RWPE2 (cell line): ENCODE data around the gene HIP1R.

Experiments
- ATAC-seq: fragments of 200-7000 bp; cut with Tn5 transposase; 3 replicates; pipeline ENCODE4 v1.9.1; 2021; ENCODE audit warnings: low read depth
- DNase-seq: peaks from one replicate; pipeline ENCODE4 v3.0.0-alpha.2; 2020; ENCODE audit warnings: low spot score
- H3K27ac ChIP-seq: fragments of 450-650 bp; 2 replicates; pipeline ENCODE4 v1.5.1; 2017; ENCODE audit warnings: mild to moderate bottlenecking; ENCODE audit not compliant: poor library complexity, severe bottlenecking
- H3K27me3 ChIP-seq: fragments of 250-450 bp; sonication (Bioruptor Pico); 2 replicates; pipeline ENCODE4 v1.5.1; 2021; ENCODE audit warnings: mild to moderate bottlenecking, moderate library complexity; ENCODE audit not compliant: insufficient read depth, poor library complexity, severe bottlenecking
- H3K36me3 ChIP-seq: fragments of 250-450 bp; sonication (Bioruptor Pico); 2 replicates; pipeline ENCODE4 v1.5.1; 2020; ENCODE audit warnings: low read depth, mild to moderate bottlenecking, moderate library complexity
- H3K4me1 ChIP-seq: fragments of 250-450 bp; sonication (Bioruptor Pico); 2 replicates; pipeline ENCODE4 v1.5.1; 2021; ENCODE audit warnings: mild to moderate bottlenecking, moderate library complexity; ENCODE audit not compliant: insufficient read depth, poor library complexity, severe bottlenecking
- H3K4me3 ChIP-seq: fragments of 250-450 bp; sonication (Bioruptor Pico); 2 replicates; pipeline ENCODE4 v1.5.1; 2021; ENCODE audit warnings: mild to moderate bottlenecking, moderate library complexity; ENCODE audit not compliant: severe bottlenecking
- H3K9me3 ChIP-seq: fragments of 250-450 bp; sonication (Bioruptor Pico); 2 replicates; pipeline ENCODE4 v1.5.1; 2021; ENCODE audit warnings: mild to moderate bottlenecking, moderate library complexity; ENCODE audit not compliant: severe bottlenecking
- CTCF ChIP-seq: fragments of 450-650 bp; IDR thresholded peaks from one replicate; pipeline ENCODE4 v1.5.1; 2017; ENCODE audit warnings: mild to moderate bottlenecking, moderate library complexity; ENCODE audit not compliant: poor library complexity, severe bottlenecking

Gene HIP1R

DNA sequence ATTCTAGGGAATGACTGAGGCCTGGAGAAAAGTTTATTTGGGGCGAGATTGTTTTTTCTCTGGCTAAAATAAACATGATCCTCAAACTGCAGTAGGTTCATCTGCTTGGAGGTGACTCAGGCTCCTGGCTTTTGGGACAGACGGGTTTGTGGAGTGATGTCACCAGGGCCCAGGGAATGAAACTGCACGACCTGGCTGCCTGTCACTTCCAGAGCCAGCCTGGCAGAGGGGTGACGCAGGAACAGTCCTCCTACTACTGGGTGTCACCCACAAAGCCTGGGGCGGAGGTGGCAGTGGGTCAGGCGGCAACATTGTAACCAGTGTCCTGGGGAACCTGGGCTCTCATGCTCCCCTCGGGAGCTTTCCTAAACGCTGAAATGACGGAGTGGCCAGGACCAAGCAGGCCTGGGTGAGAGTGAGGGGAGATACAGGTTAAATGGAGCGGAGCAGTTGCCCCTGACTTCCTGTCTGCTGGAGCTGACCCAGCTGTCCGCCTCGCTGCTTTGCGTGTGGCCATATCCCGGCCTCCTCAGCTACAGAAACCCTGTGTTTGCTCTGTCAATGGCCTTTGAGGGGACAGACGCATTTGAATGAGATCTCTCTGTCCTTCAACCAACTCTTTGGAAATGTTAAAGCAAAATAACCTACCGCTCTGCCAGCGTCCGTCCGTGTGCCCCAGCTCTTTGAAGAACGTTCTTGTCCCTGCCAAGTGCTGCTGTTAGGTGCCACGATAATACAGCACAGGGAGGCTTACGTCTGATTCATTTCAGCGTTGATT lies 6.5 kb downstream of the HIP1R start:
- Histone ChIP-seq H3K27me3 (no peaks in the 10 kb centered on the region), H3K9me3 (no peaks in the 10 kb centered on the region), H3K4me1 (peaks cover 32% of the 10 kb centered on the region), H3K27ac (peak overlapping the region; percentile 52), H3K4me3 (no peak overlapping the region), H3K36me3 (no peaks in the 10 kb centered on the region)
- ATAC-seq (no peak; the same call in 2 of the 3 replicates), DNase-seq (peak; percentile 55)
- no peak for TF ChIP-seq CTCF

- Histone ChIP-seq H3K4me3 (no peak overlapping the region), H3K27ac (no peak overlapping the region), H3K4me1 (peaks cover 25% of the 10 kb centered on the region), H3K9me3 (no peaks in the 10 kb centered on the region), H3K27me3 (no peaks in the 10 kb centered on the region), H3K36me3 (no peaks in the 10 kb centered on the region)
- no peak for TF ChIP-seq CTCF
- DNase-seq (no peak), ATAC-seq (no peak)
Measured at GRCh38 chr12:122842505-122843405, 7.5 kb downstream of the HIP1R start.

DNA sequence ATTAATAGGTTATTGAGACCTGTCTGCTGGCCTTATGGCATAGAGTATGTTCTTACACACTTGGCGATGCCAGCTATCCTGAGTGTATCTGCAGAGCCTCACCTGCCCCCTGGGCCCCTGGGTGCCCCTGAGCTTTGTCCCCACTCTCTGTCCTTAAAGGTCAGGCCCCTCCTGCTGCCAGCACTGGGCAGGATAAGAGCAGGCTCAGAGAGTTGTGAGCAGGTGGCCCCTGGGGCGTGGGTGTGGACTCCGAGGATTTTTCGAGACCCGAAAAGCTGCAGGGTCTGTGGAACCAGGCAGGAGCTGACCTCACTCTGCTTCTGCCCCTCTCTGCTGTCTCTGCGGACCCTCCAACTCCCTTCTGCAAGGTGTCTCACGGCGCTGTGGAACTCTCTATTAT lies 8.2 kb downstream of the HIP1R start:
- peaks cover 22% of the 10 kb centered on the region for H3K4me1 ChIP-seq
- no peaks in the 10 kb centered on the region for H3K27me3 ChIP-seq
- no peaks in the 10 kb centered on the region for H3K36me3 ChIP-seq
- no peak overlapping the region for H3K4me3 ChIP-seq
- H3K9me3 ChIP-seq = no peaks in the 10 kb centered on the region
- no peak for ATAC-seq
- no peak for DNase-seq
- no peak for TF ChIP-seq CTCF
- H3K27ac ChIP-seq = no peak overlapping the region

DNA sequence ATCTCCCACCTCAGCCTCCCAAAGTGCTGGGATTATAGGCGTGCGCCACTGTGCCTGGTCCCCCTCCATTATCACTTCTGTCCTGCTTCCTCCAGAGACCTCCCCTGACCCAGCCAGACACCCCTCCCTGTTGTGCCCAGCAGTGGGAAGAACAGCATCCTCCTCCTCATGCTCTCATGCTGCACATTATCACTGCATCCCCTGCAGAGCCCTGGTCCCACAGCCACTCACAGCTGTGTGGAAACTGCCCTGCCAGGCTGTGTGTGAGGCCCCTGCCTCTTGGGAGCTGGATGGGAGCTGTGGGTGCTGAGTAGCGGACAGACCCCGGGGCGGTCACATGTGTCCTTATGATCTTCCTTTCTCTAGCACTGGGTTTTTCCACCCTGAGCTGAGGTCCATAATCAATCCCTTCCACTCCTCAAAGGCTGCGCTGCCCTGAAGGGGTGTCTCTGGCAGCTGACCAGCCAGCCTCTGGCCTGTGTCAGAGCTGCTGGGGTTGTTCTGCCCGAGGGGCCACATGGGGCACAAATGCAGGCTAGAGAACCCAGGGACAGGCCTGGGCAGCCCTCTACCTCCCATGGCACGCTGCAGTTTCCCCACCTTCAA lies 9.2 kb downstream of the HIP1R start:
- Histone ChIP-seq H3K4me3 (no peak overlapping the region), H3K36me3 (no peaks in the 10 kb centered on the region), H3K27me3 (no peaks in the 10 kb centered on the region), H3K27ac (no peak overlapping the region), H3K4me1 (peaks cover 22% of the 10 kb centered on the region), H3K9me3 (no peaks in the 10 kb centered on the region)
- ATAC-seq (no peak), DNase-seq (no peak)
- no peak for TF ChIP-seq CTCF
